Measurements from ENCODE around the gene GLRA2. TPM values are rescaled to one million over a fixed set of nuclear protein-coding genes. Genes with fewer than 3 reads are reported as not detected.

Gene GLRA2
- polyA plus RNA-seq, 1 donor (not counting 4 experiments of a cell fraction or from before 2014, with no cell fraction given), result not detected

GRCh38 chrX:14729058-14729457 lies 199.7 kb downstream of the GLRA2 start:
- no peaks in the 10 kb centered on the region for H3K4me1 ChIP-seq (ENCODE audit: control insufficient read depth, extremely low read depth, insufficient read depth, low read length)
- H3K9me1 ChIP-seq (ENCODE audit: control insufficient read depth, extremely low read depth, insufficient read depth, low read length), result no peaks in the 10 kb centered on the region
- TF ChIP-seq CTCF (optimal IDR thresholded peaks at IDR 0.05 in 1 of 3, IDR thresholded peaks at IDR 0.05 in 1 of 3, conservative IDR thresholded peaks at IDR 0.05 in 1 of 3; ENCODE audit: extremely low read depth in 1 of 3, insufficient read depth in 2 of 3, low read length in 3 of 3), result no peak
- no peak for TF ChIP-seq EZH2 (IDR thresholded peaks at IDR 0.05; ENCODE audit: low read length)
- no peaks in the 10 kb centered on the region for H3K79me2 ChIP-seq (ENCODE audit: control insufficient read depth, insufficient read depth, low read length)
- no peaks in the 10 kb centered on the region for H3K9me3 ChIP-seq (ENCODE audit: control insufficient read depth, low read depth, low read length)
- FAIRE-seq (no peak), DNase-seq (ENCODE audit: low read depth, low spot score) (no peak)
- no peaks in the 10 kb centered on the region for H3K36me3 ChIP-seq (ENCODE audit: control insufficient read depth in 2 of 2, extremely low read depth in 1 of 2, insufficient read depth in 2 of 2, low read length in 2 of 2)
- no peak overlapping the region for H3K9ac ChIP-seq (ENCODE audit: control insufficient read depth, extremely low read depth, insufficient read depth, low read length)
- no peak overlapping the region for H3K4me2 ChIP-seq (ENCODE audit: control insufficient read depth, extremely low read depth, insufficient read depth, low read depth, low read length)
- no peak overlapping the region for H3K4me3 ChIP-seq (ENCODE audit: control insufficient read depth in 2 of 3, extremely low read depth in 1 of 3, insufficient read depth in 2 of 3, low read depth in 1 of 3, low read length in 3 of 3)
- H3K27me3 ChIP-seq (ENCODE audit: control insufficient read depth, extremely low read depth, insufficient read depth, low read length), result no peaks in the 10 kb centered on the region
- no peak overlapping the region for H2AFZ ChIP-seq (ENCODE audit: control insufficient read depth, low read length)
- no peak overlapping the region for H3K27ac ChIP-seq (ENCODE audit: control insufficient read depth, insufficient read depth, low read length)
- no peaks in the 10 kb centered on the region for H4K20me1 ChIP-seq (ENCODE audit: control insufficient read depth, extremely low read depth, insufficient read depth, low read length)
- dilution Hi-C loops (cut with MboI; ENCODE audit: extremely low pct_ligation_motif_present, low sequenced_read_pairs), result no loop called here

GRCh38 chrX:14738643-14739042 lies 209.3 kb downstream of the GLRA2 start:
- Histone ChIP-seq H4K20me1 (ENCODE audit: control insufficient read depth, extremely low read depth, insufficient read depth, low read length) (no peaks in the 10 kb centered on the region), H3K36me3 (ENCODE audit: control insufficient read depth in 2 of 2, extremely low read depth in 1 of 2, insufficient read depth in 2 of 2, low read length in 2 of 2) (no peaks in the 10 kb centered on the region), H3K79me2 (ENCODE audit: control insufficient read depth, insufficient read depth, low read length) (no peaks in the 10 kb centered on the region), H3K9ac (ENCODE audit: control insufficient read depth, extremely low read depth, insufficient read depth, low read length) (no peak overlapping the region), H3K9me1 (ENCODE audit: control insufficient read depth, extremely low read depth, insufficient read depth, low read length) (no peaks in the 10 kb centered on the region), H3K4me3 (ENCODE audit: control insufficient read depth in 2 of 3, extremely low read depth in 1 of 3, insufficient read depth in 2 of 3, low read depth in 1 of 3, low read length in 3 of 3) (no peak overlapping the region), H3K4me2 (ENCODE audit: control insufficient read depth, extremely low read depth, insufficient read depth, low read depth, low read length) (no peak overlapping the region), H3K9me3 (ENCODE audit: control insufficient read depth, low read depth, low read length) (no peaks in the 10 kb centered on the region), H3K27ac (ENCODE audit: control insufficient read depth, insufficient read depth, low read length) (no peak overlapping the region), H3K4me1 (ENCODE audit: control insufficient read depth, extremely low read depth, insufficient read depth, low read length) (no peaks in the 10 kb centered on the region), H3K27me3 (ENCODE audit: control insufficient read depth, extremely low read depth, insufficient read depth, low read length) (no peaks in the 10 kb centered on the region), H2AFZ (ENCODE audit: control insufficient read depth, low read length) (no peak overlapping the region)
- dilution Hi-C loops (cut with MboI; ENCODE audit: extremely low pct_ligation_motif_present, low sequenced_read_pairs), result no loop called here
- FAIRE-seq (no peak), DNase-seq (ENCODE audit: low read depth, low spot score) (no peak)
- TF ChIP-seq EZH2 (IDR thresholded peaks at IDR 0.05; ENCODE audit: low read length) (no peak), CTCF (optimal IDR thresholded peaks at IDR 0.05 in 1 of 3, IDR thresholded peaks at IDR 0.05 in 1 of 3, conservative IDR thresholded peaks at IDR 0.05 in 1 of 3; ENCODE audit: extremely low read depth in 1 of 3, insufficient read depth in 2 of 3, low read length in 3 of 3) (no peak)

All from keratinocyte (primary cell).